ENCODE data around the gene ABLIM1.

GRCh38 chr10:114552050-114552449 lies 106.0 kb downstream of the ABLIM1 start:
- no peak for TF ChIP-seq POLR2A (IDR thresholded peaks at IDR 0.05; ENCODE audit: low read depth, low read length)
- TF ChIP-seq CTCF (conservative IDR thresholded peaks at IDR 0.05; ENCODE audit: low read depth, low read length): no peak

Data from IMR-90 (cell line).